HepG2 (cell line): ENCODE data around the gene KATNAL2.

Source experiments
- ATF7 ChIP-seq, 2 experiments: fragments of 450-650 bp in 1 of 2; sonication (generic) in 1 of 2; formaldehyde crosslinking in 1 of 2; IDR thresholded peaks; 2 replicates each; pipeline versions ENCODE4 v1.4.0 to v1.6.1; 2016 to 2020; ENCODE audit warnings: antibody characterized with exemption in 1 of 2, mild to moderate bottlenecking in 1 of 2, missing genetic modification reagents in 1 of 2
- MIXL1 ChIP-seq: IDR thresholded peaks from 2 replicates; pipeline ENCODE4 v1.6.1; 2016
- NR2C2 ChIP-seq: sonication (generic); formaldehyde crosslinking; IDR thresholded peaks from 2 replicates; pipeline ENCODE4 v1.4.0; 2020; ENCODE audit warnings: missing genetic modification reagents, mild to moderate bottlenecking, moderate library complexity, borderline replicate concordance
- ZNF124 ChIP-seq: sonication (generic); formaldehyde crosslinking; IDR thresholded peaks from 2 replicates; pipeline ENCODE4 v1.4.0; 2020; ENCODE audit warnings: missing genetic modification reagents
- ZNF138 ChIP-seq: sonication (generic); formaldehyde crosslinking; IDR thresholded peaks from 2 replicates; pipeline ENCODE4 v1.5.0; 2020; ENCODE audit warnings: mild to moderate bottlenecking, low read depth, missing genetic modification reagents
- ZNF143 ChIP-seq: sonication (generic); formaldehyde crosslinking; IDR thresholded peaks from 2 replicates; pipeline ENCODE4 v1.4.0; 2020; ENCODE audit warnings: missing genetic modification reagents

DNA sequence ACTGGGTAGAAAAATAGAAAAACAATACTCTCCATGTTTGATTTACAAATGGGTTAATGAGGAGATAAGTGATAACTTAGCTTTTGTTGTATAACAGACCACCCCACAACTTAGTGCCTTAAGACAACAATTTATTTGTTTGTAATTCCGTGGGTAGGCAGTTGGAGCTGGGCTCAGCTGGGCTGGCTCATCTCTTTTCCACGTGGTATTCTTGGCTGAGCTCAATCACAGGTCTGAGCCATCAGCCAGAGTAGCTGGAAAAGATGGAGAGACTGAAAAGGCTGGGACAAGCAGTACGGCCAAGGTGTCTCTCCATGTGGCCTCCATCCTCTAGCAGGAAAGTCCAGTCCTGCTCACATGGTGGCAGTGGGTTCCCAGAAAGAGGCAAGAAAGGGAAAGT, 150.2 kb downstream of the KATNAL2 start:
- TF ChIP-seq NR2C2 (no peak), ZNF124 (CRISPR knock-in tag) (no peak), ZNF138 (no peak), ZNF143 (CRISPR knock-in tag) (no peak), ATF7 (IDR thresholded peaks at IDR 0.05) (no peak), ATF7 (CRISPR knock-in tag; IDR thresholded peaks at IDR 0.05) (no peak), MIXL1 (CRISPR knock-in tag) (no peak)
